Activated effector memory CD4-positive, alpha-beta T cell treated with anti-CD3 and anti-CD28 coated beads, Interleukin-2, amount 50 U/mL, for 16 hours (primary cell): ENCODE data around the gene SLC25A48.
A peak's percentile ranks its signal among the peaks of the same experiment; 100 is the strongest.
"Not testable (repeated sequence)": the region's sequence is repeated elsewhere in the genome, so short reads cannot be mapped to it uniquely, and the experiment has no call there.

Experiments used
- DNase-seq: peaks from one replicate; pipeline ENCODE4 v3.0.0-alpha.2; 2020

The SLC25A48 gene

GRCh38 chr5:135830384-135830700 lies 4.1 kb upstream of the SLC25A48 start:
- peak; percentile 10 for DNase-seq

DNA sequence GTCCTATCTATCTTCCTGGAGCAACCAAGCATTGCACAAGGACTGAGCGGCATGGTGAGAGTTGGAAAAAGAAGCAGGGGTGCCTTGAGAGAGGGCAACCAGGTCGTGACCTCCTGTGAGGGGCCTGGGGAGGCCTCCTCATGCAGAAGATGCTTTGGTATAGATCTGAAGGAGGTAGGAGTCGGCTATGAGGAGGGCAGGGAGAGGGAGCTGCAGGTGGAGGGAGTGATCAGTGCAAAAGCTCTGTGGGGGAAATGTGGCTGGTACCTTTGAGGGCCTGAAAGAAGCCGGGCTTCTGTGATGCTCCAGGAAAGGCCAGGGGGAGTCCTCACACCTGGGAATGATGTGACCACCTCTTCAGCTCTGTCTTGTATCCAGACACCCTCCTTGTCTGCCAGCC lies 3.6 kb upstream of the SLC25A48 start:
- peak; percentile 12 for DNase-seq

GRCh38 chr5:135831439-135831838 lies 3.0 kb upstream of the SLC25A48 start:
- no peak for DNase-seq

DNA sequence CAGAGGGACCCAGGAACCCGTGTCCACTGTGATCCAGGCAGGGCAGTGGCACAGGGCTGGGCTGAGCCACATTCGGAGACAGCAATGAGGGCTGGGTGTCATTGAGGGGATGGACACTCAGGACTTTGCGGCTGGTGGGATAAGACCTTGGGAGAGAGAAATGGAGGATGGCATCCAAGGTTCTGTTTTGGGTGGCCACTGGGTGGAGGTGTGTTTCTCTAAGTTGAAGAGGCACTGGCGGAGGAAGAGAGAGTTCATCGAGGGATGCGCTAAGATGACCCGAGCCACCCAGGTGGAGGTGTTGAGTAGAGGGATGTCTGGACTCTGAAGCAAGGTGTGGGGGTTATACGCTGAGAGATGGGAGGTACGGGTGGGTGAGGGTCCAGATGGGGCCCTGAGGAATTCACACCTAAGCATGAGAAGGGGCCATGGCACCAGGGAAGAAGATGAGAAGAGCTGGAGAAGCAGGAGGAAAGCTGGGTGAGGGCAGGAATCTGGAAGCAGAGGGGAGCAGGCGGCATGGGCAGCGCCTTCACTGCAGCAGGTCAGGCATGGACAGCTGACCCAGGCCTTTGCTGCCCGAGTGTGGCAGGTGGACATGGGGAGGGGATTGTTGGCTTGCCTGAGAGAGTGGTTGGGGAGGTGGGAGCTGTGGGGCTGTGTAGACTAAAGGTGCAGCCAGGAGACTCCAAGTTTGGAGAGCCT lies 2.5 kb upstream of the SLC25A48 start:
- peak; percentile 57 for DNase-seq

DNA sequence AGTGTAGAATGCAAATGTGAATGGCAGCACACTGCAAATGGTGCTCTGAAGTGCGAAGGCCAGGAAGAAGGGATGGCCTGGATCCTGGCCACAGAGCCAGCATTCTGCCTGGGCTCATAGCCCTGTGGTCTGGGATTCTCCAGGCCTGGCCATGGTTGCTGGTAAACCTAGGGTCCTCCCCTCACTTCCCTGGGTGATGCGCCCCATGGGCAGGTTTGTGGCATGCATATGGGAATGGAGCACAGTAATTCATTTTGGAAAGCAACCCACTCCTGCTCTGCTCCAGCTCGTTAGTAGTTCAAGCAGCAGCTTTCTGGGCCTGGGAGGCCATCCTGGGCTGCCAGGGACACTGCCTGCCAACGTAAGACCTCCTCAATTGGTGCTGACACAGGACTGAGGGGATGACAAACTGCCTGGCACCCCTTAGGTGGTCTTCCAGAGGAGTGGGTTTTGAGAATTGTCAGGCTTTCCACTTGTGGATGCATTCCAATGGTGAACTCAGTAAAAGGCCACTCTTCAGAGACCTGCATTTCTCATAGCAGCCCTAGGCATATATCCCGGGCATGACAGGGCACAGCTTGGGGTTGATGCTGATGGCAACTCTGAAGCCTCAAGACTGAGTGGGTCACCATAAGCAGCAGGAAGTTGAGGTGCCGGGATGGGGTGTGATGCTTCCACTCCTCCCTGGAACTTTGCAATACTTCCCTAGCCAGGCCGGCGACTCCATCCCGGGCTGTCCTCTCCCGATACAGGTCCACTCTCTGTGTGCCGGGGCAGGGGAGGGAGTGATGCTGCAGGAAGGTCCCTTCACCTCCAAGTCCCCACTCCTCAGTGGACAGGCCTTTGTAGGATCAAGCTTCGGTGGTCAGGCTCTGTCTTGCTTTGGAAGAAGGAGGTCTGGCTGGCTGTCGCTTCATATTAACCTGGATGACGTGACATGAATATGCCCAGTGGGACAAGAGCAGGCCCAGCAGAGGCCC lies 1.2 kb upstream of the SLC25A48 start:
- peak; percentile 55 for DNase-seq

GRCh38 chr5:135833961-135834638 lies 363 bp upstream of the SLC25A48 start:
- DNase-seq = peak; percentile 50

- peak; percentile 34 for DNase-seq
Observed at GRCh38 chr5:135835766-135836165, 1.3 kb downstream of the SLC25A48 start.

DNA sequence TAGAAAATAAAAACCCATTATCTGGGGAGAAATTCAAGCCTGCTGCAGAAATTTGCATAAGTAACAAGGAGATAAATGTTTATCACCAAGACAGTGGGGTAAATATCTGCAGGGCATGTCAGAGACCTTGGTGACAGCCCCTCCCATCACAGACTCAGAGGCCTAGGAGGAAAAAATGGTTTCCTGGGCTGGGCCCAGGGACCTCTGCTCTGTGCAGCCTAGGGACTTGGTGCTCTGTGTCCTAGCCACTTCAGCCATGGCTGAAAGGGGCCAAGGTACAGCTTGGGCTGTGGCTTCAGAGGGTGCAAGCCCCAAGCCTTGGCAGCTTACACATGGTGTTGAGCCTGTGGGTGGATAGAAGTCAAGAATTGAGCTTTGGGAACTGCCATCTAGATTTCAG lies 3.9 kb downstream of the SLC25A48 start:
- peak; percentile 6 for DNase-seq

GRCh38 chr5:135839566-135839965 lies 5.1 kb downstream of the SLC25A48 start:
- DNase-seq = peak; percentile 10

DNA sequence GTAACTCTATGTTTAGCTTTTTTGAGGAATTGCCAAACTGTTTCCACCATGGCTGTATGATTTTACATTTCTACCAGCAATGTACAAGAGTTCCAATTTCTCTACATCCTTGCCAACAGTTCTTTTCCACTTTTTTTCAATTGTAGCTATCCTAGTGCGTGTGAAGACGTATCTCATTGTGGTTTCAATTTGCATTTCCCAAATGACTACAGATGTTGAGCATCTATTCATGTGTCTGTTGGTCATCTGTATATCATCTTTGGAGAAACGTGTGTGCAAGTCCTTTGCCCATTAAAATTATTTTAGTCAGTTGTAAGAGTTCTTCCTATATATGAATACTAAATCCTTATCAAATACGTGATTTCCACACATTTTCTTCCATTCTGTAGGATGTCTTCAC lies 6.5 kb downstream of the SLC25A48 start:
- DNase-seq = no peak

- DNase-seq = peak; percentile 3
Observed at GRCh38 chr5:135842737-135843136, 8.3 kb downstream of the SLC25A48 start.

- no peak for DNase-seq
Observed at GRCh38 chr5:135843571-135844337, 9.3 kb downstream of the SLC25A48 start.

DNA sequence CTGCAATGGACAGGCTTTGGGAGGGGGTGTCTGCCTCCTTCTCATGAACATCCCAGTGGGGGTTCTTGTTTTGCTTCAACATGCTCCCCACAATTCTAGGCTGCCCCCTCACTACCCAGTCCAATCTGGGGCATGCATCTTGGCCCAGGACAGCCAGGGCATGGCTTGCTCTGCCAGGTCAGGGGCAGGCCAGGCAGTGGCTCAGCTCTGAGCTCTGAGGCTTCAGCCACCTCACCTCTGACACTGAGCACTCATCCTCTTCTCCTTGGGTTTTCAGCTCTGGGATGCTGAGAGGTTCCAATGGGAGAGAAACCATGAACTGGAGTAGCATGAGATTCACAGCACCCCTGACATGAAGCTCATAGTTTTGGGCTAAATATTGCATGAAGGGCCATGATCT lies 11.8 kb downstream of the SLC25A48 start:
- no peak for DNase-seq

DNA sequence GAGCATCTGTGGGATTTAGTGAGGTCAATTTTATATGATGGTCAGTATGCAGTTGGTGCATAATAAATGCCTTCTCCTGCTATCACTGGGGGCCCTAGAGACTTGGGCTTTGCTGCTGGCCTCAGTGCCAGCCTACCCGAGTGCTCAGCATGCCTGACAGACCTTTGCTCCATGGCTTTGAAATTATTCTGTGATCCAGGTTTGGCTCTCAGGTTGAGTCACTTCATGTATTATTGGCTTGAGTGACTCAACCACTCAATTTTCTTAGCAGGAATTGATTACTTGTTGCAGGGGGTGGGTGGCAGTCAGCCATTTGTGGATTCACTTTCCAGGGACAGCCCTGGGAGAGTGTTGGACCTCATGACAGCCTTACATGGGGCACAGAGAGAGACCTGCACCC lies 13.5 kb downstream of the SLC25A48 start:
- no peak for DNase-seq

- no peak for DNase-seq
Observed at GRCh38 chr5:135850231-135850630, 15.8 kb downstream of the SLC25A48 start.

GRCh38 chr5:135850671-135851070 lies 16.2 kb downstream of the SLC25A48 start:
- DNase-seq = no peak

- DNase-seq = no peak
Observed at GRCh38 chr5:135851186-135851914, 16.9 kb downstream of the SLC25A48 start.

DNA sequence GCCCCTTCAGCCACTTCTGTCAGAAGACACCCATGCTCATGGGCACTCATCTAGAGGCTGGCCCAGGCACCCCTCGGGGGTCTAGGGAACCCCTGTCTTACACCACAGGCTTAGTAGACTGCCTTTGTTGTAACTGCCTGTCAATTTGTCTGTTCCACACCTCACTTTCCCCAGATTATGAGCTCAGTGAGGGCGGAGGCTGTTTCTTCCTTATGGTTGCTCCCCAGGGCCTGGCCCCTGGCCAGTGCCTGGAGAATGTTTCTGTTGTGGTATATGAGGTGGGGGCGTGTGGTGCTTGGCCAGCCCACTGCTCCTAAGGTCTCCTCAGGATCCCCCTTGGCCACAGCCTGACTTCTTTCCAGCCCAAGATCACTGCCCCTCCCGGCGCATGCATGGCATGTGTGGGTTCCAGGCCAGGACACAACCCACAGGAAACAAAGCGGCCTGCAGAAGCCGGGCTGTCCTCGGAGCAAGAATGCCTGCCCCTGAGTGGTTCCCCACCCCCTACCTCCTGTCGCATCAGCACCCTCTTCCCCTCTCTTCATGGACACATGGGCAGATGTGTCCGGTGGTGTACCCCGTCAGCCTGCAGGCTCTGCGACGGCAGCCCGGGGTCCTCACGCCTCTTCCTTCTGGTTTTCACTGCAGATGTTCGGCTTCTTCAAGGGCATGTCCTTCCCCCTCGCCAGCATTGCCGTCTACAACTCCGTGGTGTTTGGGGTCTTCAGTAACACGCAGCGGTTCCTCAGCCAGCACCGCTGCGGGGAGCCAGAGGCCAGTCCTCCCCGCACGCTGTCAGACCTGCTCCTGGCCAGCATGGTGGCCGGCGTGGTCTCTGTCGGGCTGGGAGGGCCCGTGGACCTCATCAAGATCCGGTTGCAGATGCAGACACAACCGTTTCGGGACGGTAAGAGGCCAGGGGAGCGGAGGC lies 17.7 kb downstream of the SLC25A48 start:
- no peak for DNase-seq

DNA sequence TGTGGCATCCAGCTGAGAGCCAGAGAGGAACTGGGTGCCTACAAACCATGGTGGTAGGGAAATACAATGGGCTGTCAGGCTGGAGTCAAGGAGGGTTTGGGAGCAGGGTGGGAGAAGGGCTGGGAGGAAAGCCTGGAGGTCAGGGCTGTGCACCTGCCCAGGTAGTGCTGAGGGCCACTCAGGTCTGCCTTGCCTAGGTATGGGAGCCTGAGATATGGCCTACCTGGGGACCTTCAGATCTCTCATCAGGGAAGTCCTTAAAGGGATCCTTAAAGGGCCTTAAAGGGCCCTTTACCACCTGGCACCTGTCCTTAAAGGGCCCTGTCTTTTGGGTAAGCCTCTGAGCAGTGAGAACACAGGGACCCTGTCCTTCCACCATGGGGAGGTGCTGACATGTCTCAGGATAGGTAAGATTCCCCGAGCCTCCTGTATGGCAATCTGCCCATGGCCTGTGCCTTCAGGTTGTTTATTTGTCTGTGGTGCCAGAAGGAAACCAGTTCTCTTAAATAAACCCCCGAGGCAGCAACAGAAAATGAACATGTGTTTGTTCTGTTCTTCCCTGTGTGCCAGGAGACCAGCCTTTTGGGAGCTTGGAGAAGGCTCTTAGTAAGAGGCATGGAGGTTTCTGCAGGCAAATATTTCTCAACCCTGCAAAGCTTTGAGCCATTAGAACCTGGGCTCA lies 23.3 kb downstream of the SLC25A48 start:
- DNase-seq = no peak

DNA sequence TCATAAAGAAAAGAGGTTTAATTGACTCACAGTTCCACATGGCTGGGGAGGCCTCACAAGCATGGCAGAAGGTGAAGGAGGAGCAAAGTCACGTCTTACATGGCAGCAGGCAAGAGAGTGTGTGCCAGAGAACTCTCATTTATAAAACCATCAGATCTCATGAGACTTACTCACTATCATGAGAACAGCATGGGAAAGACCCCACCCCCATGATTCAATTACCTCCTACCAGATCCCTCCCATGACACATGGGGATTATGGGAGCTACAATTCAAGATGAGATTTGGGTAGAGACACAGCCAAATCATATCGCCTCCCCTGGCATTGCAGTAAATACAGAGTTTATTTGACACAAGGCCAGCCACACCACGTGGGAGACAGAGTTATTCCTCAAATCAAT lies 24.7 kb downstream of the SLC25A48 start:
- DNase-seq = not testable (repeated sequence)
